CD14-positive monocyte (primary cell): ENCODE data around the gene DIS3L2. TPM values are rescaled to one million over a fixed set of nuclear protein-coding genes. Genes with fewer than 3 reads are reported as not detected.

ENCODE experiments used
- DNase-seq, 3 donors: peaks; one replicate each; pipeline ENCODE4 v3.0.0-alpha.2; 2011 to 2022
- H2AFZ ChIP-seq: 2 replicates; pipeline ENCODE4 v1.6.0; 2012; ENCODE audit warnings: mild to moderate bottlenecking, low read depth, low read length, inconsistent platforms; ENCODE audit not compliant: insufficient read depth, poor library complexity, severe bottlenecking
- H3K27ac ChIP-seq, 2 donors: 1 replicate in 1 of 2; 2 replicates in 1 of 2; pipeline ENCODE4 v1.5.1; 2012 to 2013; ENCODE audit warnings: low read length in 2 of 2, control low read depth in 1 of 2, inconsistent platforms in 1 of 2, low read depth in 1 of 2, mild to moderate bottlenecking in 1 of 2
- H3K27me3 ChIP-seq, 2 donors: one replicate each; pipeline versions ENCODE4 v1.6.0 to v1.6.1; 2011 to 2013; ENCODE audit warnings: low read length in 2 of 2; ENCODE audit not compliant: control insufficient read depth in 2 of 2, insufficient read depth in 2 of 2
- H3K36me3 ChIP-seq, 2 donors: replicated peaks in 1 of 2; 1 replicate in 1 of 2; 2 replicates in 1 of 2; pipeline versions ENCODE4 v1.5.1 to v1.6.1; 2012 to 2013; ENCODE audit warnings: low read length in 2 of 2, control low read depth in 1 of 2, inconsistent platforms in 1 of 2, mild to moderate bottlenecking in 1 of 2; ENCODE audit not compliant: insufficient read depth in 2 of 2, control insufficient read depth in 1 of 2
- H3K4me1 ChIP-seq, 2 donors: 1 replicate in 1 of 2; 2 replicates in 1 of 2; pipeline versions ENCODE4 v1.5.1 to v1.6.1; 2012 to 2013; ENCODE audit warnings: low read length in 2 of 2, control low read depth in 1 of 2, inconsistent platforms in 1 of 2, mild to moderate bottlenecking in 1 of 2, moderate library complexity in 1 of 2; ENCODE audit not compliant: insufficient read depth in 2 of 2, control insufficient read depth in 1 of 2
- H3K4me2 ChIP-seq: replicated peaks from 2 replicates; pipeline ENCODE3; 2012; ENCODE audit warnings: low read length, moderate library complexity, mild to moderate bottlenecking; ENCODE audit not compliant: poor library complexity, severe bottlenecking; ENCODE audit errors: extremely low read depth
- H3K4me3 ChIP-seq, 3 experiments: fragments of 200-600 bp in 1 of 3; sonication (generic) in 1 of 3; replicated peaks in 1 of 3; 1 replicate in 2 of 3; 2 replicates in 1 of 3; pipeline ENCODE4 v1.5.1; 2011 to 2013; ENCODE audit warnings: low read length in 3 of 3, mild to moderate bottlenecking in 3 of 3, control low read depth in 2 of 3, low read depth in 2 of 3, inconsistent platforms in 1 of 3, moderate library complexity in 1 of 3
- H3K79me2 ChIP-seq: 2 replicates; pipeline ENCODE4 v1.6.0; 2012; ENCODE audit warnings: mild to moderate bottlenecking, control low read depth, inconsistent platforms, low read length, moderate library complexity; ENCODE audit not compliant: insufficient read depth
- H3K9ac ChIP-seq: 2 replicates; pipeline ENCODE4 v1.6.0; 2017; ENCODE audit warnings: low read length, mild to moderate bottlenecking; ENCODE audit not compliant: insufficient read depth, poor library complexity, severe bottlenecking
- H3K9me3 ChIP-seq, 2 donors: replicated peaks in 1 of 2; 1 replicate in 1 of 2; 2 replicates in 1 of 2; pipeline versions ENCODE4 v1.5.1 to v1.6.1; 2012 to 2013; ENCODE audit warnings: low read length in 2 of 2, control low read depth in 1 of 2; ENCODE audit not compliant: control insufficient read depth in 1 of 2, insufficient read depth in 1 of 2
- H4K20me1 ChIP-seq: 2 replicates; pipeline ENCODE4 v1.6.0; 2012; ENCODE audit warnings: mild to moderate bottlenecking, low read length, control low read depth, moderate library complexity; ENCODE audit not compliant: insufficient read depth
- H3K27ac Mint-ChIP-seq, 7 donors: one replicate each; pipeline ENCODE4 v1.8.0; 2020; ENCODE audit warnings: mild to moderate bottlenecking in 7 of 7, mixed read lengths in 7 of 7, moderate library complexity in 6 of 7, inconsistent platforms in 2 of 7
- H3K27me3 Mint-ChIP-seq, 3 donors: one replicate each; pipeline ENCODE4 v1.8.0; 2021 to 2022; ENCODE audit warnings: low read depth in 3 of 3, mild to moderate bottlenecking in 3 of 3, mixed read lengths in 3 of 3, moderate library complexity in 3 of 3, inconsistent platforms in 1 of 3
- H3K36me3 Mint-ChIP-seq, 2 donors: one replicate each; pipeline ENCODE4 v1.8.0; 2020; ENCODE audit warnings: mixed read lengths in 2 of 2, inconsistent platforms in 1 of 2, mild to moderate bottlenecking in 1 of 2
- H3K4me1 Mint-ChIP-seq: one replicate; pipeline ENCODE4 v1.8.0; 2020; ENCODE audit warnings: mild to moderate bottlenecking, mixed read lengths
- H3K4me3 Mint-ChIP-seq, 2 donors: one replicate each; pipeline ENCODE4 v1.8.0; 2020; ENCODE audit warnings: mild to moderate bottlenecking in 2 of 2, mixed read lengths in 2 of 2, moderate library complexity in 1 of 2
- H3K9me3 Mint-ChIP-seq, 7 donors: one replicate each; pipeline ENCODE4 v1.8.0; 2020 to 2022; ENCODE audit warnings: mixed read lengths in 7 of 7, mild to moderate bottlenecking in 6 of 7, moderate library complexity in 6 of 7, inconsistent platforms in 2 of 7
- WGBS: methylation state at CpG from one replicate; pipeline ENCODE4 v1.1.5; 2013; ENCODE audit warnings: missing lambda C conversion rate; ENCODE audit not compliant: insufficient coverage; 5-methylcytosine and 5-hydroxymethylcytosine counted together
- intact Hi-C, 2 donors: fragments of 100-400 bp; cut with micrococcal nuclease; formaldehyde crosslinking; loops; one replicate each; pipeline versions ENCODE4 v1.15.0 to v1.15.1; 2023
- polyA plus RNA-seq, 3 donors: library from polyadenylated mRNA; depleted of rRNA in 1 of 3; unstranded in 2 of 3; stranded (reverse) in 1 of 3; fragments of 300-500 nt in 2 of 3; fragments of >200 nt in 1 of 3; fragmentation: Illumina TruSeq in 2 of 3; gene quantifications; 1 replicate in 2 of 3; 2 replicates in 1 of 3; pipeline ENCODE4 v1.2.3, GENCODE V29; 2012 to 2021
- TF ChIP-seq, protein P1 (sequence below): fragments of 200-600 bp; IDR thresholded peaks from one replicate; pipeline ENCODE4 v1.8.0; 2022; ENCODE audit warnings: antibody characterized with exemption, mild to moderate bottlenecking

The DIS3L2 gene
- polyA plus RNA-seq, 3 donors: 6.0 to 21.7 (median 6.4) TPM

DNA sequence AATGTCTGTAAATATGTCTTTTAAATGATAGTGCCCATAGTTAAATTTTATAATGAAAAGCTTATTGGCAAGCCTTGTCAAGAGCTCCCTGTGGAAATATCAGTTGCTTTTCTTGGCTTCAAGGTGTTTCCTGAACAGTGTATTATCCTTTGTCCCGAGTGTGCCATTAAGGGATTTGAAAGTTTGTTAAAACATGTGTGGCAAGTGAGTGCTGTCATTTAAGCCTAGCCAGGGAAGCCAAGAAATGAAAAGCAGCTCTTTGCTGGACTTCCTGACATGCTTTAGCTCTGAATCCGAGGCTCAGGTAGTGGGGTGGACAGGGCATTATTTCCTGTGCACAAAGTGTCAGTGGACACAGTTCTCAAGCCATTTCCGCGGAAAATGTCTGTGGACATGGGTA lies 111.5 kb downstream of the DIS3L2 start:
- no peak overlapping the region for H3K9ac ChIP-seq

DNA sequence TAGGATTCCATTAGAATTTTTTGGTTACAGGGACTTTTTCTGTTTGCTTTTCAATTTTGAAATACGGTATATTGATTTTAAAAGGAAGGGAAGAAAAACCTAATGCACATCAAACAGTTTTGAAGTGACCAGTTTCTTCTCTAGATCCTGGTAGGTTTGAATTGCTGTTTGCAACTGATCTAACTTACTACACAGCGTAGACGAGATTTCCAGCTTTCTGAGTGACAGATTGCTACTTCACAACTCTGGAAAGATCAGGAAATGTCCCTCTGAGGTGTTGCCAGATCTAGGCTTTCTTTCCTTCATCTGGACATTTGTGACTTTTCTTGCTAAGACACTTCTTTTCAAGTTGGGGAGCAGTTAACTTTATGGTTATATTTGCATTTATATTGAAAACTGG lies 112.2 kb downstream of the DIS3L2 start:
- Histone ChIP-seq H3K27ac (no peak overlapping the region), H3K27me3 (no peaks in the 10 kb centered on the region), H3K4me1 (peaks cover 7 to 14% of the 10 kb centered on the region in 2 donors), H4K20me1 (no peaks in the 10 kb centered on the region), H3K4me2 (no peak overlapping the region), H3K9me3 (no peaks in the 10 kb centered on the region), H3K9ac (no peak overlapping the region), H3K4me3 (no peak overlapping the region), H2AFZ (no peak overlapping the region), H3K36me3 (no peaks in the 10 kb centered on the region), H3K79me2 (no peaks in the 10 kb centered on the region)
- H3K4me1 Mint-ChIP-seq: peaks cover 22% of the 10 kb centered on the region
- TF ChIP-seq, protein P1, sequence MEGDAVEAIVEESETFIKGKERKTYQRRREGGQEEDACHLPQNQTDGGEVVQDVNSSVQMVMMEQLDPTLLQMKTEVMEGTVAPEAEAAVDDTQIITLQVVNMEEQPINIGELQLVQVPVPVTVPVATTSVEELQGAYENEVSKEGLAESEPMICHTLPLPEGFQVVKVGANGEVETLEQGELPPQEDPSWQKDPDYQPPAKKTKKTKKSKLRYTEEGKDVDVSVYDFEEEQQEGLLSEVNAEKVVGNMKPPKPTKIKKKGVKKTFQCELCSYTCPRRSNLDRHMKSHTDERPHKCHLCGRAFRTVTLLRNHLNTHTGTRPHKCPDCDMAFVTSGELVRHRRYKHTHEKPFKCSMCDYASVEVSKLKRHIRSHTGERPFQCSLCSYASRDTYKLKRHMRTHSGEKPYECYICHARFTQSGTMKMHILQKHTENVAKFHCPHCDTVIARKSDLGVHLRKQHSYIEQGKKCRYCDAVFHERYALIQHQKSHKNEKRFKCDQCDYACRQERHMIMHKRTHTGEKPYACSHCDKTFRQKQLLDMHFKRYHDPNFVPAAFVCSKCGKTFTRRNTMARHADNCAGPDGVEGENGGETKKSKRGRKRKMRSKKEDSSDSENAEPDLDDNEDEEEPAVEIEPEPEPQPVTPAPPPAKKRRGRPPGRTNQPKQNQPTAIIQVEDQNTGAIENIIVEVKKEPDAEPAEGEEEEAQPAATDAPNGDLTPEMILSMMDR: no peak
- peaks cover 0 to 3% (median 0%) of the 10 kb centered on the region in 7 donors for H3K9me3 Mint-ChIP-seq
- no peak overlapping the region for H3K27ac Mint-ChIP-seq
- intact Hi-C loops: no loop called here
- peaks cover 3 to 7% of the 10 kb centered on the region in 2 donors for H3K36me3 Mint-ChIP-seq
- H3K4me3 Mint-ChIP-seq: no peak overlapping the region
- 50% methylated on average over 1 of the region's 3 CpGs for WGBS
- peaks cover 0 to 3% (median 1%) of the 10 kb centered on the region in 3 donors for H3K27me3 Mint-ChIP-seq
- DNase-seq: no peak

More for the DNA sequence above, 111.5 kb downstream of the DIS3L2 start:
- TF ChIP-seq, protein P1: no peak
- no peaks in the 10 kb centered on the region for H3K27me3 ChIP-seq
- no peak for DNase-seq
- Mint-ChIP-seq H3K36me3 (peaks cover 3 to 7% of the 10 kb centered on the region in 2 donors), H3K4me3 (no peak overlapping the region), H3K27me3 (peaks cover 0 to 3% (median 0%) of the 10 kb centered on the region in 3 donors), H3K27ac (no peak overlapping the region), H3K9me3 (peaks cover 0 to 3% (median 0%) of the 10 kb centered on the region in 7 donors), H3K4me1 (peaks cover 22% of the 10 kb centered on the region)
- H3K4me3 ChIP-seq: no peak overlapping the region
- H3K4me1 ChIP-seq: peaks cover 7 to 14% of the 10 kb centered on the region in 2 donors
- no peak overlapping the region for H2AFZ ChIP-seq
- intact Hi-C loops: no loop called here
- H3K36me3 ChIP-seq: no peaks in the 10 kb centered on the region
- no peak overlapping the region for H3K4me2 ChIP-seq
- no peaks in the 10 kb centered on the region for H3K79me2 ChIP-seq
- H3K9me3 ChIP-seq: no peaks in the 10 kb centered on the region
- no peak overlapping the region for H3K27ac ChIP-seq
- no peaks in the 10 kb centered on the region for H4K20me1 ChIP-seq
- WGBS: 88% methylated on average over 1 of the region's 4 CpGs
